ENCODE results near the gene ZKSCAN5.
"Not testable (repeated sequence)": the region's sequence is repeated elsewhere in the genome, so short reads cannot be mapped to it uniquely, and the experiment has no call there.

ZKSCAN5 gene

DNA sequence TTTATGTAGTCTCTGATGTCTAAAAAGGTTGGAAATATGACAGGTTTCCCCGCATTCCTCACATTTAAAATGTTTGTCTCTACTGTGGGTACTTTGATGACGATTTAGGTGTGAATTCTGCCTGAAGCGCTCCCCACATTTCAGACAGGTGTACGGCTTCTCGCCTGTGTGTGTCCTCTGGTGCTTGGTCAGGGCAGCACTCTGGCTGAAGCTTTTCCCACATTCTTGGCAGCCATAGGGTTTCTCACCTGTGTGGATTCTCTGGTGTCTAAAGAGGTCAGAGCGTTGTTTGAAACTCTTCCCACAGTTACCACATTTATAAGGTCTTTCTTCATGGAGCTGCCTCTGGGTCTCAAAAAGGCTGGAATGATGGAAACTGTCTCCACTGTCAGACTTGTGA, 10.6 kb upstream of the ZKSCAN5 start:
- Histone ChIP-seq H3K36me3 (ENCODE audit: control insufficient read depth in 1 of 2, insufficient read depth in 2 of 2, low read length in 2 of 2) (peaks cover 24 to 36% of the 10 kb centered on the region in 2 donors), H3K4me1 (ENCODE audit: control insufficient read depth in 1 of 2, insufficient read depth in 2 of 2, low read length in 2 of 2) (peaks cover 13 to 15% of the 10 kb centered on the region in 2 donors), H3K9me3 (ENCODE audit: control insufficient read depth in 1 of 2, low read length in 2 of 2) (peaks cover 10 to 12% of the 10 kb centered on the region in 2 donors), H3K27me3 (ENCODE audit: control insufficient read depth in 1 of 2, insufficient read depth in 2 of 2, low read length in 2 of 2) (no peaks in the 10 kb centered on the region), H3K27ac (ENCODE audit: low read depth, low read length) (no peak overlapping the region), H3K9ac (ENCODE audit: low read depth in 1 of 2, low read length in 2 of 2) (no peak overlapping the region), H3K4me3 (ENCODE audit: low read depth in 1 of 2, low read length in 2 of 2) (no peak overlapping the region)

GRCh38 chr7:99497766-99498545, 6.5 kb upstream of the ZKSCAN5 start:
- Histone ChIP-seq H3K9ac (ENCODE audit: low read depth in 1 of 2, low read length in 2 of 2) (peak overlapping the region; percentile 36 to 98), H3K27me3 (ENCODE audit: control insufficient read depth in 1 of 2, insufficient read depth in 2 of 2, low read length in 2 of 2) (no peaks in the 10 kb centered on the region), H3K4me3 (ENCODE audit: low read depth in 1 of 2, low read length in 2 of 2) (peak overlapping the region; percentile 98 to 100), H3K36me3 (ENCODE audit: control insufficient read depth in 1 of 2, insufficient read depth in 2 of 2, low read length in 2 of 2) (peaks cover 14 to 26% of the 10 kb centered on the region in 2 donors), H3K4me1 (ENCODE audit: control insufficient read depth in 1 of 2, insufficient read depth in 2 of 2, low read length in 2 of 2) (peaks cover 13 to 21% of the 10 kb centered on the region in 2 donors), H3K27ac (ENCODE audit: low read depth, low read length) (no peak overlapping the region), H3K9me3 (ENCODE audit: control insufficient read depth in 1 of 2, low read length in 2 of 2) (peaks cover 10 to 12% of the 10 kb centered on the region in 2 donors)

- Histone ChIP-seq H3K36me3 (ENCODE audit: control insufficient read depth in 1 of 2, insufficient read depth in 2 of 2, low read length in 2 of 2) (peaks cover 9 to 20% of the 10 kb centered on the region in 2 donors), H3K9ac (ENCODE audit: low read depth in 1 of 2, low read length in 2 of 2) (peak overlapping the region; percentile 36 to 98), H3K4me1 (ENCODE audit: control insufficient read depth in 1 of 2, insufficient read depth in 2 of 2, low read length in 2 of 2) (peaks cover 13 to 21% of the 10 kb centered on the region in 2 donors), H3K4me3 (ENCODE audit: low read depth in 1 of 2, low read length in 2 of 2) (peak overlapping the region; percentile 98 to 100), H3K27ac (ENCODE audit: low read depth, low read length) (no peak overlapping the region), H3K27me3 (ENCODE audit: control insufficient read depth in 1 of 2, insufficient read depth in 2 of 2, low read length in 2 of 2) (no peaks in the 10 kb centered on the region), H3K9me3 (ENCODE audit: control insufficient read depth in 1 of 2, low read length in 2 of 2) (peaks cover 9% of the 10 kb centered on the region in 2 donors)
Observed at GRCh38 chr7:99498546-99498944, 5.9 kb upstream of the ZKSCAN5 start.

GRCh38 chr7:99499371-99499720, 5.1 kb upstream of the ZKSCAN5 start:
- Histone ChIP-seq H3K9me3 (ENCODE audit: control insufficient read depth in 1 of 2, low read length in 2 of 2) (peaks cover under 1 to 1% of the 10 kb centered on the region in 2 donors), H3K9ac (ENCODE audit: low read depth in 1 of 2, low read length in 2 of 2) (peak overlapping the region; percentile 97 to 98), H3K4me1 (ENCODE audit: control insufficient read depth in 1 of 2, insufficient read depth in 2 of 2, low read length in 2 of 2) (peaks cover 13 to 26% of the 10 kb centered on the region in 2 donors), H3K36me3 (ENCODE audit: control insufficient read depth in 1 of 2, insufficient read depth in 2 of 2, low read length in 2 of 2) (peaks cover 1 to 12% of the 10 kb centered on the region in 2 donors), H3K27me3 (ENCODE audit: control insufficient read depth in 1 of 2, insufficient read depth in 2 of 2, low read length in 2 of 2) (no peaks in the 10 kb centered on the region), H3K4me3 (ENCODE audit: low read depth in 1 of 2, low read length in 2 of 2) (peak overlapping the region; percentile 98 to 100), H3K27ac (ENCODE audit: low read depth, low read length) (peak overlapping the region; percentile 98)

- H3K4me1 ChIP-seq (ENCODE audit: control insufficient read depth in 1 of 2, insufficient read depth in 2 of 2, low read length in 2 of 2), result peaks cover 13 to 26% of the 10 kb centered on the region in 2 donors
- peak within 1 kb of the TSS; percentile 98 for H3K27ac ChIP-seq (ENCODE audit: low read depth, low read length)
- no peaks in the 10 kb centered on the region for H3K9me3 ChIP-seq (ENCODE audit: control insufficient read depth in 1 of 2, low read length in 2 of 2)
- H3K36me3 ChIP-seq (ENCODE audit: control insufficient read depth in 1 of 2, insufficient read depth in 2 of 2, low read length in 2 of 2), result peaks cover 0 to 6% of the 10 kb centered on the region in 2 donors
- H3K27me3 ChIP-seq (ENCODE audit: control insufficient read depth in 1 of 2, insufficient read depth in 2 of 2, low read length in 2 of 2), result no peaks in the 10 kb centered on the region
- H3K4me3 ChIP-seq (ENCODE audit: low read depth in 1 of 2, low read length in 2 of 2), result peak within 1 kb of the TSS; percentile 98 to 100
- peak within 1 kb of the TSS; percentile 97 to 98 for H3K9ac ChIP-seq (ENCODE audit: low read depth in 1 of 2, low read length in 2 of 2)
Observed at GRCh38 chr7:99499721-99500636, 4.5 kb upstream of the ZKSCAN5 start, which contains the start of gene ZNF394. TSS of gene ZNF394 (minus strand) at chr7:99500281. CDS start at chr7:99500093, 188 bp downstream.

DNA sequence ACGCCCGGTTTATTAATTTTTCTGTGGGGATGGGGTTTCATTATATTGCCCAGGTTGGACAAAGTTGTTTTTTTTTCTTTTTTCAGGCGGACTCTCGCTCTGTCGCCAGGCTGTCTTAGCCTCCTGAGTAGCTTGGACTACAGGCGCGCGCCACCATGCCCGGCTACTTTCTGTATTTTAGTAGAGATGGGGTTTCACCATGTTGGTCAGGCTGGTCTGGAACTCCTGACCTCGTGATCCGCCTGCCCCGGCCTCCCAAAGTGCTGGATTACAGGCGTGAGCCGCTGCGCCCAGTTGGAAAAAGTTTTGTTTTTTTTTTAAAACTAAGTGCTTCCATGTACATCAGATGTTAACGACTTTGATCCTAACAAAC, 3.8 kb upstream of the ZKSCAN5 start:
- no peaks in the 10 kb centered on the region for H3K27me3 ChIP-seq (ENCODE audit: control insufficient read depth in 1 of 2, insufficient read depth in 2 of 2, low read length in 2 of 2)
- peak overlapping the region; percentile 98 to 100 for H3K4me3 ChIP-seq (ENCODE audit: low read depth in 1 of 2, low read length in 2 of 2)
- H3K9me3 ChIP-seq (ENCODE audit: control insufficient read depth in 1 of 2, low read length in 2 of 2), result no peaks in the 10 kb centered on the region
- H3K4me1 ChIP-seq (ENCODE audit: control insufficient read depth in 1 of 2, insufficient read depth in 2 of 2, low read length in 2 of 2), result peaks cover 15 to 30% of the 10 kb centered on the region in 2 donors
- peaks cover 0 to 5% of the 10 kb centered on the region in 2 donors for H3K36me3 ChIP-seq (ENCODE audit: control insufficient read depth in 1 of 2, insufficient read depth in 2 of 2, low read length in 2 of 2)
- peak overlapping the region; percentile 98 for H3K27ac ChIP-seq (ENCODE audit: low read depth, low read length)
- peak overlapping the region; percentile 97 to 98 for H3K9ac ChIP-seq (ENCODE audit: low read depth in 1 of 2, low read length in 2 of 2)

DNA sequence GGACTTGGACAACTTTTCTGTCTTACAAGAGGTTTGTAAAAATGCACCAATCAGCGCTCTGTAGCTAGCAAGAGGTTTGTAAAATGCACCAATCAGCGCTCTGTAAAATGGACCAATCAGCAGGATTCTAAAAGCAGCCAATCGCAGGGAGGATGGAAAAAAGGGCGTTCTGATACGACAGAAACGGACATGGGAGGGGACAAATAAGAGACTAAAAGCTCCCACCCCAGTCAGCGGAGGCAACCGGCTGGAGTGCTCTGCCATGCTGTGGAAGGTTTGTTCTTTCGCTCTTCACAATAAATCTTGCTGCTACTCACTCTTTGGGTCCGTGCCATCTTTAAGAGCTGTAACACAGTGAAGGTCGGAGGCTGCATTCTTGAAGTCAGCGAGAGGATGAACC, 3.2 kb upstream of the ZKSCAN5 start:
- H3K27ac ChIP-seq (ENCODE audit: low read depth, low read length); H3K9ac ChIP-seq (ENCODE audit: low read depth in 1 of 2, low read length in 2 of 2); H3K36me3 ChIP-seq (ENCODE audit: control insufficient read depth in 1 of 2, insufficient read depth in 2 of 2, low read length in 2 of 2); H3K27me3 ChIP-seq (ENCODE audit: control insufficient read depth in 1 of 2, insufficient read depth in 2 of 2, low read length in 2 of 2); H3K9me3 ChIP-seq (ENCODE audit: control insufficient read depth in 1 of 2, low read length in 2 of 2): not testable (repeated sequence)
- peaks cover 21 to 36% of the 10 kb centered on the region in 2 donors for H3K4me1 ChIP-seq (ENCODE audit: control insufficient read depth in 1 of 2, insufficient read depth in 2 of 2, low read length in 2 of 2)
- peak overlapping the region in 1 of 2 donors; percentile 98 for H3K4me3 ChIP-seq (ENCODE audit: low read depth in 1 of 2, low read length in 2 of 2)

- Histone ChIP-seq H3K27me3 (ENCODE audit: control insufficient read depth in 1 of 2, insufficient read depth in 2 of 2, low read length in 2 of 2) (no peaks in the 10 kb centered on the region), H3K4me1 (ENCODE audit: control insufficient read depth in 1 of 2, insufficient read depth in 2 of 2, low read length in 2 of 2) (peaks cover 14 to 28% of the 10 kb centered on the region in 2 donors), H3K36me3 (ENCODE audit: control insufficient read depth in 1 of 2, insufficient read depth in 2 of 2, low read length in 2 of 2) (no peaks in the 10 kb centered on the region), H3K4me3 (ENCODE audit: low read depth in 1 of 2, low read length in 2 of 2) (peak overlapping the region; percentile 88 to 96), H3K9me3 (ENCODE audit: control insufficient read depth in 1 of 2, low read length in 2 of 2) (no peaks in the 10 kb centered on the region), H3K9ac (ENCODE audit: low read depth in 1 of 2, low read length in 2 of 2) (peak overlapping the region; percentile 69 to 93), H3K27ac (ENCODE audit: low read depth, low read length) (peak overlapping the region; percentile 97)
Observed at GRCh38 chr7:99504281-99504602, 220 bp upstream of the ZKSCAN5 start.

GRCh38 chr7:99505324-99505662, 831 bp downstream of the ZKSCAN5 start:
- peaks cover 14 to 28% of the 10 kb centered on the region in 2 donors for H3K4me1 ChIP-seq (ENCODE audit: control insufficient read depth in 1 of 2, insufficient read depth in 2 of 2, low read length in 2 of 2)
- H3K9me3 ChIP-seq (ENCODE audit: control insufficient read depth in 1 of 2, low read length in 2 of 2), result no peaks in the 10 kb centered on the region
- H3K27me3 ChIP-seq (ENCODE audit: control insufficient read depth in 1 of 2, insufficient read depth in 2 of 2, low read length in 2 of 2), result no peaks in the 10 kb centered on the region

DNA sequence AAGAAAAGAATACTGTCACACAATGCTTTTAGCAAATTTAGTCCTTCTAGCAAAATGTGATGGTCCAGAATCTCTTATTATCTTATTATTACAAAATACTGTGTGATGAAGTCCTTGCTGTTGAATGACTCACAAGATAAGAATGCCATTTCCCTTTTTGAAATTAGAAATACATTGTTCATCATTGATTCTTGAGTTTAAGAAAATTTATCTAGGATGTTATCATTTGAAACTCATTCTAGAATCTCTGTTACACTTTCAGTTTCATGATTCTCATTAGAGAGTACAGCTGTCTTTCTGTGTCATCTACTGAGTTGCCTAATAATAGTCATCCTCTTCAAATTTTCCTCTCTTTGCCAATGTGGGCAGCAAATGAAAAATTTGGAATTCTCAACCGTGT, 9.6 kb downstream of the ZKSCAN5 start:
- Histone ChIP-seq H3K4me3 (ENCODE audit: low read depth in 1 of 2, low read length in 2 of 2) (no peak overlapping the region), H3K9me3 (ENCODE audit: control insufficient read depth in 1 of 2, low read length in 2 of 2) (no peaks in the 10 kb centered on the region), H3K9ac (ENCODE audit: low read depth in 1 of 2, low read length in 2 of 2) (no peak overlapping the region), H3K27ac (ENCODE audit: low read depth, low read length) (no peak overlapping the region), H3K4me1 (ENCODE audit: control insufficient read depth in 1 of 2, insufficient read depth in 2 of 2, low read length in 2 of 2) (no peaks in the 10 kb centered on the region), H3K27me3 (ENCODE audit: control insufficient read depth in 1 of 2, insufficient read depth in 2 of 2, low read length in 2 of 2) (no peaks in the 10 kb centered on the region), H3K36me3 (ENCODE audit: control insufficient read depth in 1 of 2, insufficient read depth in 2 of 2, low read length in 2 of 2) (peaks cover 8 to 36% of the 10 kb centered on the region in 2 donors)

More at GRCh38 chr7:99505324-99505662, 831 bp downstream of the ZKSCAN5 start:
- Histone ChIP-seq H3K36me3 (ENCODE audit: control insufficient read depth in 1 of 2, insufficient read depth in 2 of 2, low read length in 2 of 2) (no peaks in the 10 kb centered on the region), H3K9ac (ENCODE audit: low read depth in 1 of 2, low read length in 2 of 2) (peak overlapping the region; percentile 69 to 93), H3K27ac (ENCODE audit: low read depth, low read length) (peak overlapping the region; percentile 97), H3K4me3 (ENCODE audit: low read depth in 1 of 2, low read length in 2 of 2) (peak overlapping the region; percentile 88 to 96)
